PC-3 (cell line): ENCODE data around the gene MAP1B.

Experiments used
- EZH2 ChIP-seq: fragments of 300-600 bp; sonication (generic); IDR thresholded peaks from one replicate; pipeline ENCODE4 v1.6.1; 2017; ENCODE audit warnings: antibody characterized with exemption, mild to moderate bottlenecking, low read length; ENCODE audit not compliant: unreplicated experiment
- EZH2phosphoT487 ChIP-seq: fragments of 300-600 bp; sonication (generic); IDR thresholded peaks from 2 replicates; pipeline ENCODE4 v1.6.1; 2018; ENCODE audit warnings: mild to moderate bottlenecking, antibody characterized with exemption, low read length, borderline replicate concordance
- TF ChIP-seq, protein P1 (sequence below): fragments of 300-600 bp; sonication (generic); conservative IDR thresholded peaks from 2 replicates; pipeline ENCODE4 v1.5.1; 2017; ENCODE audit warnings: antibody characterized with exemption, low read depth, mild to moderate bottlenecking, low read length

DNA sequence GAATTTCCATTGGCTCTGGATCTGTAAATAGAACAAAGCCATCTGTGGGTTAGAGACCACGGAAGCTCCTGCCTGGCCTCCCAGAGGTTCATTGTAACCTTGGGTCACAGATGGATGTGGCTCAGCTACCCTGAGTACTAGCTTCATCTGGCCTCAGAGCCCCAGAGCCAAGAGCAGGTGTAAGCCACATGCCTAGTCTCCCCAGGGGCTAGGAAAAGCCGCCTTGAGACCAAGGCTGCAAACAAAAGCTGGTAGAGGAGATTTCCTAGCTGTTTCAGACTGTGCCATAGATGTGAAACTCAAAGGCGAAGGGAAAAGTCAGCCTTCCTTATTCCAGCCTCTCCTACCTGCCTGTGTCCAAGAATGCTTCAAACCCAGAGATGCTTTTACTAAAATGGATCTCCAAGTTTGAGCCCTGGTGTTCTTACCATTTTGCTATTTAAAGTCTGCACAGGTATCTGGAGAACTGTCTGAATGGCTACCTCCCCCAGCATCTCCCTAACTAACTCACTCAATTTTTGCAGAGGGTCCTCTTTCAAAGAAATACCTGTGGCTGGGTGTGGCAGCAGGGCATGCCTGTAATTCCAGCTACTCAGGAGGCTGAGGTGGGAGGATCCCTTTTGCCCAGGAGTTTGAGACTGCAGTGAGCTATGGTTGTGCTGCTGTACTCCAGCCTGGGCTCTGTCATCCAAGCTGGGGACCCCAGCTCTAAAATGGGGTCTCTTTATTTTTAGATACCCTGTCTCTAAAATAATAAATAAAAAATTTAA is 42.3 kb upstream of the MAP1B start:
- TF ChIP-seq, protein P1, sequence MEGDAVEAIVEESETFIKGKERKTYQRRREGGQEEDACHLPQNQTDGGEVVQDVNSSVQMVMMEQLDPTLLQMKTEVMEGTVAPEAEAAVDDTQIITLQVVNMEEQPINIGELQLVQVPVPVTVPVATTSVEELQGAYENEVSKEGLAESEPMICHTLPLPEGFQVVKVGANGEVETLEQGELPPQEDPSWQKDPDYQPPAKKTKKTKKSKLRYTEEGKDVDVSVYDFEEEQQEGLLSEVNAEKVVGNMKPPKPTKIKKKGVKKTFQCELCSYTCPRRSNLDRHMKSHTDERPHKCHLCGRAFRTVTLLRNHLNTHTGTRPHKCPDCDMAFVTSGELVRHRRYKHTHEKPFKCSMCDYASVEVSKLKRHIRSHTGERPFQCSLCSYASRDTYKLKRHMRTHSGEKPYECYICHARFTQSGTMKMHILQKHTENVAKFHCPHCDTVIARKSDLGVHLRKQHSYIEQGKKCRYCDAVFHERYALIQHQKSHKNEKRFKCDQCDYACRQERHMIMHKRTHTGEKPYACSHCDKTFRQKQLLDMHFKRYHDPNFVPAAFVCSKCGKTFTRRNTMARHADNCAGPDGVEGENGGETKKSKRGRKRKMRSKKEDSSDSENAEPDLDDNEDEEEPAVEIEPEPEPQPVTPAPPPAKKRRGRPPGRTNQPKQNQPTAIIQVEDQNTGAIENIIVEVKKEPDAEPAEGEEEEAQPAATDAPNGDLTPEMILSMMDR, result no peak
- TF ChIP-seq EZH2, result no peak
- TF ChIP-seq EZH2phosphoT487, result no peak
